Gastrocnemius medialis (tissue), 4 donors: ENCODE measurements around the gene CADPS. TPM values are rescaled to one million over a fixed set of nuclear protein-coding genes. Genes with fewer than 3 reads are reported as not detected.

Source experiments
- ATAC-seq, 2 donors: fragments of 150-250 bp; one replicate each; pipeline ENCODE4 v1.9.1; 2016
- DNase-seq, 2 donors: peaks; one replicate each; pipeline ENCODE4 v3.0.0-alpha.2; 2019
- H3K27ac ChIP-seq, 4 donors: fragments of 200-600 bp; sonication (generic); 1 replicate in 1 of 4; 2 replicates in 3 of 4; pipeline ENCODE4 v1.5.1; 2016 to 2018; ENCODE audit warnings: mild to moderate bottlenecking in 2 of 4, moderate library complexity in 1 of 4
- H3K27me3 ChIP-seq, 3 donors: fragments of 200-600 bp; sonication (generic) in 2 of 3; 1 replicate in 1 of 3; 2 replicates in 2 of 3; pipeline versions ENCODE4 v1.5.1 to v1.6.0; 2016 to 2019; ENCODE audit warnings: mild to moderate bottlenecking in 1 of 3, moderate library complexity in 1 of 3
- H3K36me3 ChIP-seq, 2 donors: fragments of 200-600 bp; sonication (generic) in 1 of 2; one replicate each; pipeline ENCODE4 v1.5.1; 2017 to 2018
- H3K4me1 ChIP-seq, 2 donors: fragments of 200-600 bp; sonication (generic) in 1 of 2; one replicate each; pipeline ENCODE4 v1.5.1; 2016 to 2017; ENCODE audit warnings: mild to moderate bottlenecking in 2 of 2
- H3K4me3 ChIP-seq, 4 donors: fragments of 200-600 bp; sonication (generic) in 3 of 4; 1 replicate in 1 of 4; 2 replicates in 3 of 4; pipeline ENCODE4 v1.5.1; 2016 to 2019; ENCODE audit warnings: mild to moderate bottlenecking in 2 of 4
- H3K9me3 ChIP-seq, 3 donors: fragments of 200-600 bp; sonication (generic) in 2 of 3; 1 replicate in 1 of 3; 2 replicates in 2 of 3; pipeline ENCODE4 v1.5.1; 2016 to 2019
- POLR2A ChIP-seq, 2 donors: fragments of 450-650 bp; IDR thresholded peaks; one replicate each; pipeline ENCODE4 v1.6.1; 2017; ENCODE audit warnings: antibody characterized with exemption in 2 of 2, mild to moderate bottlenecking in 2 of 2, moderate library complexity in 2 of 2
- in situ Hi-C, 4 donors: fragments of 200-750 bp; cut with MboI; loops; one replicate each; pipeline versions ENCODE4 v1.15.0 to v1.8.0; 2017; ENCODE audit warnings: low sequenced_read_pairs in 4 of 4
- intact Hi-C: fragments of 100-400 bp; cut with DNase I; formaldehyde crosslinking; loops from one replicate; pipeline ENCODE4 v1.15.1; 2023; ENCODE audit warnings: low total_unique reads
- total RNA-seq, 4 donors: library from RNA; depleted of rRNA; stranded (reverse); fragments of >200 nt; gene quantifications; one replicate each; pipeline versions ENCODE4 v1.1.0 to v1.2.3, GENCODE V29; 2016
- TF ChIP-seq, protein P1 (sequence below), 5 experiments: fragments of 450-650 bp in 3 of 5; fragments of 200-600 bp in 2 of 5; sonication (generic) in 2 of 5; IDR thresholded peaks in 4 of 5; conservative IDR thresholded peaks in 1 of 5; 1 replicate in 4 of 5; 2 replicates in 1 of 5; pipeline ENCODE4 v1.5.1; 2016 to 2019; ENCODE audit warnings: antibody characterized with exemption in 5 of 5, mild to moderate bottlenecking in 3 of 5, moderate library complexity in 3 of 5

CADPS gene
- total RNA-seq, 4 donors from 2014 or later, result 2.1 TPM; not detected in 3

DNA sequence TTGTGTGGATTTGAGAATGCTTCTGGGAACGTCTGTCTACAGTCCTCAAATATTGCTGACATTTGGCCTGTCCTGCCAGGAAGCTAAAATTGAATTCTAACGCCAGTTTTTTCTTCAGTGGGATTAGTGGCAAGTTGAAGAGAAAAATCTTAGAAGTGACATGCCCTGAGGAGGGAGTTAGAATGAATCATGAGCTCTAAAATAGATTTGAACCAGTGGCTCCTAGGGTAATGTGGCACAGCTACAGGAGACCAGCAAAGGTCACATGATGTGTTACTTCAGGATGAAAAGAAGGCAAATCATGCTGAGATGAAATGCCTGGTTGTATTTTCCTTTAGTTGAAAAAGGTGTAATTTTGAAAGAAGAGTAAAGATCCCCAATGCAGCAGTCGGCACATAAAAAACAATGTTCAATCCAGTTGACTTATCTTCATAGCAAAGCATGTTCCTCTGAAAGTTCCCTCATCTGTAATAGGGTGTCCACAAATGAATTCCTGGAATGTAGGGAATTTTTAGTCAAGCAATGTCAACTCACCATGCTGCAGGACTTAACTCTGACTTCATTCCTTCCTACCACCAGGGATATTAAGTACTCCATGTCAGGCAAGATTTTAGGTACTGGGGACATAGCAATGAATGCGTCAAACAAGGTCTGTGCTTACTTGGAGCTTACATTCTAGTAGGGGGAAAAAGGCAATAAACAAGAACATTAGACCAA lies 171.6 kb downstream of the CADPS start:
- no peaks in the 10 kb centered on the region for H3K9me3 ChIP-seq
- no peak overlapping the region for H3K4me3 ChIP-seq
- H3K4me1 ChIP-seq, result no peaks in the 10 kb centered on the region
- DNase-seq (no peak), ATAC-seq (no peak)
- in situ Hi-C loops, result no loop called here
- TF ChIP-seq POLR2A (IDR thresholded peaks at IDR 0.05), result no peak
- TF ChIP-seq, protein P1, sequence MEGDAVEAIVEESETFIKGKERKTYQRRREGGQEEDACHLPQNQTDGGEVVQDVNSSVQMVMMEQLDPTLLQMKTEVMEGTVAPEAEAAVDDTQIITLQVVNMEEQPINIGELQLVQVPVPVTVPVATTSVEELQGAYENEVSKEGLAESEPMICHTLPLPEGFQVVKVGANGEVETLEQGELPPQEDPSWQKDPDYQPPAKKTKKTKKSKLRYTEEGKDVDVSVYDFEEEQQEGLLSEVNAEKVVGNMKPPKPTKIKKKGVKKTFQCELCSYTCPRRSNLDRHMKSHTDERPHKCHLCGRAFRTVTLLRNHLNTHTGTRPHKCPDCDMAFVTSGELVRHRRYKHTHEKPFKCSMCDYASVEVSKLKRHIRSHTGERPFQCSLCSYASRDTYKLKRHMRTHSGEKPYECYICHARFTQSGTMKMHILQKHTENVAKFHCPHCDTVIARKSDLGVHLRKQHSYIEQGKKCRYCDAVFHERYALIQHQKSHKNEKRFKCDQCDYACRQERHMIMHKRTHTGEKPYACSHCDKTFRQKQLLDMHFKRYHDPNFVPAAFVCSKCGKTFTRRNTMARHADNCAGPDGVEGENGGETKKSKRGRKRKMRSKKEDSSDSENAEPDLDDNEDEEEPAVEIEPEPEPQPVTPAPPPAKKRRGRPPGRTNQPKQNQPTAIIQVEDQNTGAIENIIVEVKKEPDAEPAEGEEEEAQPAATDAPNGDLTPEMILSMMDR (IDR thresholded peaks at IDR 0.05 in 4 of 5, conservative IDR thresholded peaks at IDR 0.05 in 1 of 5), result no peak
- intact Hi-C loops, result no loop called here
- no peak overlapping the region for H3K27ac ChIP-seq
- H3K36me3 ChIP-seq, result no peaks in the 10 kb centered on the region
- no peaks in the 10 kb centered on the region for H3K27me3 ChIP-seq

DNA sequence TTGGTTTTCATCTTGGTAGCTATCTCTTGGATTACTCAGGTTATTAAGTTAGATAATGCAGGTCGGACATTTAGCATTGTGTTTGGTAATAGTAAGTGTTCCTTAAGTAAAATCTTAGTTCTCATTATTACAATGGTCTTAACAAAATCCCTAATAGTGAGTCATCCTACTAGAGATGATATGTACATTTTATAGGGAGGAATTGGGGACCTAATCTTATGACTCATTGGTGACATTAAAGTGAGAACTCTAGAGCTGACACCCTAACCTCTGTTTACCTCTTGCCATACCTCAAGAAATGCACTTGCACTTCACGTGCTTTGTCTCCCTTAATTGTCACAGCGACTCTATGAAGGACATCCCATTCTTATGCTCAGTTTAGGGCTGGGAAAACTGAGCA lies 174.9 kb downstream of the CADPS start:
- DNase-seq, result no peak
- H3K4me1 ChIP-seq, result no peaks in the 10 kb centered on the region
- H3K36me3 ChIP-seq, result no peaks in the 10 kb centered on the region
- no peak for TF ChIP-seq POLR2A (IDR thresholded peaks at IDR 0.05)
- TF ChIP-seq, protein P1 (IDR thresholded peaks at IDR 0.05 in 4 of 5, conservative IDR thresholded peaks at IDR 0.05 in 1 of 5), result no peak
- intact Hi-C loops (no loop called here), in situ Hi-C loops (no loop called here)
- H3K9me3 ChIP-seq, result no peaks in the 10 kb centered on the region
- no peaks in the 10 kb centered on the region for H3K27me3 ChIP-seq
- no peak for ATAC-seq
- no peak overlapping the region for H3K27ac ChIP-seq
- H3K4me3 ChIP-seq, result no peak overlapping the region

DNA sequence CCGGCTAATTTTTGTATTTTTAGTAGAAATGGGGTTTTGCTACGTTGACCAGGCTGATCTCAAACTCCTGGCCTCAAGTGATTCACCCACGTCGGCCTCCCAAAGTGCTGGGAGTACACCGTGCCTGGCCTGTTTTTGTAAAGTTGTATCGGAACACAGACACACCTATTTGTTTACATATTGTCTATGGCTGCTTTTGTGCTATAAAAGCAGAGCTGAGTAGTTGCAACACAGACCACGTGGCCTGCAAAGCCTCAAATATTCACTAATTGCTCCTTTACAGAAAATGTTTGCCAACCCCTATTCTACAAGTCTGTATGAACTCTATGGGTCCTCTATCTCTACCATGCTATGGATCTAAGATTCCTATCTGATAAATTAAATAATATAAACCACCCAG lies 175.5 kb downstream of the CADPS start:
- TF ChIP-seq, protein P1 (IDR thresholded peaks at IDR 0.05 in 4 of 5, conservative IDR thresholded peaks at IDR 0.05 in 1 of 5), result no peak
- TF ChIP-seq POLR2A (IDR thresholded peaks at IDR 0.05), result no peak
- intact Hi-C loops (no loop called here), in situ Hi-C loops (no loop called here)

DNA sequence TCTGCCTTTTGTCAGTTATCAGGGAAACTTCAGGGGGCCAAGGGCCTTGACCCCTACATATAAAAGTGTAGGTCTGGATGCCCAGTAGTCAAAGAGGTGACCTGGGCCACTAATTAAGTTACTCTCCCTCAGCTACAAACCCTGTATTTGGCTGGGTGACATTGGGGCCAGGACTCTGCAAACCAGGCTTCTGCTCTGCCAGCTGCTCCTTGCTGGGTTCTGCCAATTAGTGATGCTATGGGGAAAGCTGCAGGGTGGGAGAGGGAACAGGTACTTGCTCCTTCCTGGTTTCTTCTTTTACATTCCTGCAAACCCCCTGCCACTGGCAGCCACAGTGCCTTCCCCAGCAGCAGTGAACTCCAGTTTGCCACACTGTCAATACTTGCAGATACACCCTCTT lies 179.2 kb downstream of the CADPS start:
- Histone ChIP-seq H3K27ac (no peak overlapping the region), H3K27me3 (no peaks in the 10 kb centered on the region), H3K4me3 (no peak overlapping the region), H3K4me1 (no peaks in the 10 kb centered on the region), H3K36me3 (no peaks in the 10 kb centered on the region), H3K9me3 (no peaks in the 10 kb centered on the region)
- TF ChIP-seq, protein P1 (IDR thresholded peaks at IDR 0.05 in 4 of 5, conservative IDR thresholded peaks at IDR 0.05 in 1 of 5), result no peak
- TF ChIP-seq POLR2A (IDR thresholded peaks at IDR 0.05), result no peak
- no peak for DNase-seq
- in situ Hi-C loops, result no loop called here
- no peak for ATAC-seq
- intact Hi-C loops, result no loop called here

More for the DNA sequence above, 175.5 kb downstream of the CADPS start:
- no peaks in the 10 kb centered on the region for H3K36me3 ChIP-seq
- H3K4me1 ChIP-seq, result no peaks in the 10 kb centered on the region
- no peaks in the 10 kb centered on the region for H3K27me3 ChIP-seq
- H3K9me3 ChIP-seq, result no peaks in the 10 kb centered on the region
- DNase-seq (no peak), ATAC-seq (no peak)
- H3K4me3 ChIP-seq, result no peak overlapping the region
- H3K27ac ChIP-seq, result no peak overlapping the region

DNA sequence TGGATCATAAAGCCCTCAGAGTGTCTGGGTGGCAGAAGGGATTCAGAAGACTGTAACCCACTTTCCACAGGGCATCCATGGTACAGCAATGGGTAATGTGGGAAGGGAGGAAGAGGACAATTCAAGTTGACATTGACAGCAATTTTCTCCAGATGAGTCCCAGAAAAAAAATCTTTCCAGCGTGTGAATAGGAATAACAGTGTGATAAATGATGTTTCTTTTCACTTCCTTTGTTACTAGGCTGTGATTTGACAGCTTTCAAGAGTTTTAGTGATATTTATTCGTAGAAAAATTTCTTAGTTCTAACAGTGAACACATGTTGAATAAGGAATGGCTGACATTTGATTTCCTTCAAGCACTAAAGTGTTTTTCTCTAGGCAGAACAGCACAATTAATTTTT lies 186.4 kb downstream of the CADPS start:
- H3K36me3 ChIP-seq, result no peaks in the 10 kb centered on the region
- ATAC-seq (no peak), DNase-seq (no peak)
- intact Hi-C loops (no loop called here), in situ Hi-C loops (no loop called here)
- H3K9me3 ChIP-seq, result no peaks in the 10 kb centered on the region
- no peaks in the 10 kb centered on the region for H3K27me3 ChIP-seq
- H3K4me3 ChIP-seq, result no peak overlapping the region
- TF ChIP-seq POLR2A (IDR thresholded peaks at IDR 0.05), result no peak
- TF ChIP-seq, protein P1 (IDR thresholded peaks at IDR 0.05 in 4 of 5, conservative IDR thresholded peaks at IDR 0.05 in 1 of 5), result no peak
- no peaks in the 10 kb centered on the region for H3K4me1 ChIP-seq
- no peak overlapping the region for H3K27ac ChIP-seq
